ENCODE measurements around the gene ACIN1. TPM values are rescaled to one million over a fixed set of nuclear protein-coding genes. Genes with fewer than 3 reads are reported as not detected.

The ACIN1 gene, protein sequence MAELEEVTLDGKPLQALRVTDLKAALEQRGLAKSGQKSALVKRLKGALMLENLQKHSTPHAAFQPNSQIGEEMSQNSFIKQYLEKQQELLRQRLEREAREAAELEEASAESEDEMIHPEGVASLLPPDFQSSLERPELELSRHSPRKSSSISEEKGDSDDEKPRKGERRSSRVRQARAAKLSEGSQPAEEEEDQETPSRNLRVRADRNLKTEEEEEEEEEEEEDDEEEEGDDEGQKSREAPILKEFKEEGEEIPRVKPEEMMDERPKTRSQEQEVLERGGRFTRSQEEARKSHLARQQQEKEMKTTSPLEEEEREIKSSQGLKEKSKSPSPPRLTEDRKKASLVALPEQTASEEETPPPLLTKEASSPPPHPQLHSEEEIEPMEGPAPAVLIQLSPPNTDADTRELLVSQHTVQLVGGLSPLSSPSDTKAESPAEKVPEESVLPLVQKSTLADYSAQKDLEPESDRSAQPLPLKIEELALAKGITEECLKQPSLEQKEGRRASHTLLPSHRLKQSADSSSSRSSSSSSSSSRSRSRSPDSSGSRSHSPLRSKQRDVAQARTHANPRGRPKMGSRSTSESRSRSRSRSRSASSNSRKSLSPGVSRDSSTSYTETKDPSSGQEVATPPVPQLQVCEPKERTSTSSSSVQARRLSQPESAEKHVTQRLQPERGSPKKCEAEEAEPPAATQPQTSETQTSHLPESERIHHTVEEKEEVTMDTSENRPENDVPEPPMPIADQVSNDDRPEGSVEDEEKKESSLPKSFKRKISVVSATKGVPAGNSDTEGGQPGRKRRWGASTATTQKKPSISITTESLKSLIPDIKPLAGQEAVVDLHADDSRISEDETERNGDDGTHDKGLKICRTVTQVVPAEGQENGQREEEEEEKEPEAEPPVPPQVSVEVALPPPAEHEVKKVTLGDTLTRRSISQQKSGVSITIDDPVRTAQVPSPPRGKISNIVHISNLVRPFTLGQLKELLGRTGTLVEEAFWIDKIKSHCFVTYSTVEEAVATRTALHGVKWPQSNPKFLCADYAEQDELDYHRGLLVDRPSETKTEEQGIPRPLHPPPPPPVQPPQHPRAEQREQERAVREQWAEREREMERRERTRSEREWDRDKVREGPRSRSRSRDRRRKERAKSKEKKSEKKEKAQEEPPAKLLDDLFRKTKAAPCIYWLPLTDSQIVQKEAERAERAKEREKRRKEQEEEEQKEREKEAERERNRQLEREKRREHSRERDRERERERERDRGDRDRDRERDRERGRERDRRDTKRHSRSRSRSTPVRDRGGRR
- 155 TPM for total RNA-seq

DNA sequence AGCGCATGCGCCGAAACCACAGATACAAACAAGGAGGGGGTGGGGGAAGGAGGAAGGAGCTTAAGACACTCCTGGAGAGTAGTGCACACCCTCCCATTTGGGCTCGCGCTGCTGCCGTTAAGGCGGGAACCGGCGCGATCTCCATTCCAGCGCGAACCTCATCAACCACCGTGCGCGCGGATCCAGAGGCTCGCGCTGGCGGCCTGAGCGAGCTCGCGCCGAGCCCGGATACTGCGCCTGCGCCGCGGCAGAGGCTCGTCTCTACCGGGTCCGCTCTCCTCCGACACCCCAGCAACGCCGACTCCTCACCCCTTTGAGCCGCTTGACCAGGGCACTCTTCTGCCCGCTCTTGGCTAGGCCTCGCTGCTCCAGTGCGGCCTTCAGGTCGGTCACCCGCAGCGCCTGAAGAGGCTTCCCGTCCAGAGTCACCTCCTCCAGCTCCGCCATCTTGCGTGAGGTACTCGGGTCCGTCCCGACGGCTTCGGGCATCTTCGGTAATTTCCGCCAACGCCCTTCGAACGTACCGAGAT lies at the start of gene ACIN1:
Gene ACIN1, minus strand, starts transcription at position 471 of the 530 bp plus-strand sequence. Its CDS starts 24 bp downstream, at position 447.

DNA sequence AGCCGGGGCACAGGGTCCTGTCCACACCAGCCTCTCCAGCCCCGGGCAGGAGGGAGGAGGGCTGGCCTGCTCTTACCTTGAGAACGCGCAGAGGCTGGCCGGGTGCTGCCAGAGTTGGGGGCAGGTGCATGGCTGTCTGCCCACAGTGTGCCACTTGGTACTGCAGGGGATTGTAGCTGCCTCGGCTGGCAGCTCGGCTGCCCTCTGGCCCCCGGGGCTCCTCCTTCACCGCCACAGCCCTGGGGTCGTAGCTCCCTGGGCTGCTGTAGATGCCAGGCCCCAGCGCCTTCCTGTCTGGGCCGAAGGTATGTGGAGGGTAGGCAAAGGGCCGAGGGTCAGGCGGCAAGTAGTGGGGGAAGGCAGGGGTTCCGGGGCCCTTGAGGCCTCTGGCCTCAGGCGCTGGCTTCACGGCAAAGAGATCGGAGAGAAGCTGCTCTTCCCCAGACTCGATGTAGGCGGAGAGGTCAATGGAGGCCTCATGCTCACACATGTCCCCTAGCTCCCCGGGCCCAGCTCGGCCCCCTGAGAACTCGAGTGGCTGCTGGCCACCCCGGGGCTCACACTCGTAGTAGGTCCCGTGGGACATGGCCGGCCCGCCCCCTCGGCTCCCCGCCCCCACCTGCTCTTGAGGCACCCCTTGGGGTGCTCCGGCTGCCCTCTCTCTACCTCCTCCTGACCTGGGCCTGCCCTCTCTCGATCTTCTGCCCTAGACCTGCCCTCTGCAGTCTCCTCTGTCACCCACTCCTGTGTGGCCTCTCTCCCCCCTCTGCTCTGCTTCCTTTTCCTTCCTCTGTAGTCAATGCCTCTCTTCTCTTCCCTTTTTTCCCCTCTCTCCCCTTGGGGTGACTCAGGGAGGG lies 23.8 kb upstream of the ACIN1 start, which contains the start of gene CEBPE:
Gene CEBPE, minus strand, starts transcription at position 750 of the 857 bp plus-strand sequence. Its CDS starts 164 bp downstream, at position 586.

DNA sequence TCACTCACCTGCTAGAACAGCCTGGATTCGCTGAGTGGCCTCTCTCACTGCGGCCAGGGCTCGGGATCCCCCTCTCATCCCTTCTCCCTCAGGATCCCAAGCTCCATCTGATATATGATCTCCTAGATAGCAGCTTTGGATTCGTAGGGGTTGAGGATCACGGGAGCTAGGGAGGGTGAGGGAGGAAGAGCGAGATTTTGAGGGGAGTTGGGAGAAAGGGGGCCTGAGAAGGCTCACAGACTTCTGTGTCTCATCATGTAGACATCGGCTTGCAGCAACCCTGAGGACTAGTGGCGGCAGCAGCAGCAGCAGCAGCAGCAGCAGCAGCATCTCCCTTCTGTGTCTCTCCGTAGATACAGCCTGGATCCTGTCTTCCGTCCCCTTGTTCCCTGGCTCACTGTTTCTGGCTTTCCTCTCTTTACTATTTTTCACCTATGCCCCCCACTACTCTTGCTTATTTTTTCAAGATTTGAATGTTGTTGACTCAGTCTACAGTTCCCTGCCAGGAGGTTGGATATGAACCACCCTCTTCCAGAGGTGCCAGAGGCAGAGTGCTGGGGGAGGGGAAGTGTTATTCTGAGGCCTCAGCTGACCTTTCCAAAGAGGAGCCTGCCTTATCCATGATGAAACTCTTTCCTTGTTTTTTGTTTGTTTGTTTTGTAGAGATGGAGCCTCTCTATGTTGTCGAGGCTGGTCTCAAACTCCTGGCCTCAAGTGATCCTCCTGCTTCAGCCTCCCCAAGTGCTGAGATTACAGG lies 9.8 kb upstream of the ACIN1 start, which contains the start of gene CIROP:
Gene CIROP, minus strand, starts transcription at position 399 of the 757 bp plus-strand sequence. Its CDS starts 69 bp downstream, at position 330.

DNA sequence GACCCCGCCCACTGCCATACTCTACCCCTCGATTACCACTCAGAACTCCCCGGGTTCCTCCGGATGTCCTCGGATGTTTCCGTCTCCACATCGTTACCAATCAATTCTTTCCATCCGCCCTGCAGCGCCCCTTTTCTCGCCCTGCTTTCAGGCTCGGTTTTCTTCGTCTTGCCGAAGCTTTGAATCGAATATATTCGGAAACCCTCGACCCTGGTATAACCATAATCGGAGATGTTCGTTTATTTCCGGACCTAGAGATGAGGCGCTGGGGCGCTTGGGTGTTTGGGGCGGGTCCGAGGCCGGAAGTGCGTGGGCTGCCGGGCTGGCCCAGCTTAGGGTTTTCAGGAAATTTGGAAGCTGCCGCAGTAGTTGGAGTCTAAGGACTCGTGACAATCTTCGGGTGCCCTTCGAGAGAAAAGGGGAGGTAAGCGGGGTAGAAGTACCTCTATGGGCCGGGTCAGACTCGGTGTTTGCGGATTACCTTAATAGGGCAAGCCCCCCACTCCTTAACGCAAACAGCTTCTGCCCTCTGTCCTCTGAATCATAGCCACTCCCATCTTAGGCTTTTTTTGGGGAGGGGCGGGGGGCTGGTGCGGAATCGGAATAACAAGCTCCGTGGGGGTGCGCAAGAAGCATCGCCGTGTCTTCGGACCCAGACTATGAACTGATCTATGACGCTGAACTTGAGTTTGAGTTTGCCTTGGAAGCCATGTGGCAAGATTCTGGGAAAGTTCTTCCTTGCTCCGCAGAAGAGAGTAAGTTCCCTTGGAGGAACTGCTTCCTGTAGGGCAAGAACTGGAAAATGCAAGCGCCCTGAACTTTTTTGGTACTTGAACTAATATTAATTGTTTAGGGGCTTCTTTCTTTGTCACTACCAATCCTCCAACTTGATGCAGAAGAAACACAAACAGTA lies 516 bp upstream of the ACIN1 start, which contains the start of gene C14orf119:
Gene C14orf119, plus strand, starts transcription at position 310 of the 913 bp plus-strand sequence. CDS start 2,154 bp downstream, outside the sequence.

DNA sequence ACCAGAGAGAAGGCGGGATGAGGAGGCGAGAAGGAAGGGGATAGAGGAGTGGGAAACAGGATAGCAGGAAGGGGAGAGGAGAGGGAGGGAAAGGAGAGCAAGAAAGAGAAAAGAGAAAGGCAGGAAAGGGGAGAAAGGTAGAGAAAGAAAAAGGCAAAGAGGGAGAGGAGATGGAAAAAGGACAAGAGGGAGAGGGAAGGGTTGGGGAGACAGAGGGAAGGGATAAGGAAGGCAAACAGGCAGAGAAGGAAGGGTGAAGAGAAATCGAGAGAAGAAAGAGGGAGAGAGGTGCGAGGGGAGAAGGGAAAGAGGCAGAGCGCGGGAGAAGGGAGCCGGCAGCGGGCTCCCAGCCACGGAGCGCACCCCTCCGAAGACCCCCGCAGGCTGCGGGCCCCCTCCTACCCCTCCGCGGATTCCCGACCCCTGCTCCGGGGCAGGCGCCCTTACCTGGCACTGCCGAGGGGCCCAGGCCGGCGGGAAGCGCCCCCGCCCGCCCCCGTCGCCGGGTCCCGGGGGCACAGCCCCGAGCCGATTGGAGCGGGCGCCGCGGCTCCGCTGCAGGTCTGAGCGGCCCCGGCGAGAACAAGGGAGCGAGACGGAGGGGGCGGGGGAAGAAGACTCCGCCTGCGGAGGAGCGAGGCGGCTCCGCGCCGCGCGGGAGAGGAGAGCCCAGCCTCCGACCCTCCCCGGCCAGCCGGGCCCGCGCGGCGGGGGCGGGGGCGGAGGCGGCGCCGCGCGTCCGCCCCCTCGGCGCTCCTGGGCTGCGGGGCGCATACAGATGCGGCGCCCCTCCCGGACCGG lies 37.8 kb downstream of the ACIN1 start, which contains the start of gene CDH24:
Gene CDH24, minus strand, starts transcription at position 565 of the 801 bp plus-strand sequence. CDS start 1,787 bp downstream, outside the sequence.

DNA sequence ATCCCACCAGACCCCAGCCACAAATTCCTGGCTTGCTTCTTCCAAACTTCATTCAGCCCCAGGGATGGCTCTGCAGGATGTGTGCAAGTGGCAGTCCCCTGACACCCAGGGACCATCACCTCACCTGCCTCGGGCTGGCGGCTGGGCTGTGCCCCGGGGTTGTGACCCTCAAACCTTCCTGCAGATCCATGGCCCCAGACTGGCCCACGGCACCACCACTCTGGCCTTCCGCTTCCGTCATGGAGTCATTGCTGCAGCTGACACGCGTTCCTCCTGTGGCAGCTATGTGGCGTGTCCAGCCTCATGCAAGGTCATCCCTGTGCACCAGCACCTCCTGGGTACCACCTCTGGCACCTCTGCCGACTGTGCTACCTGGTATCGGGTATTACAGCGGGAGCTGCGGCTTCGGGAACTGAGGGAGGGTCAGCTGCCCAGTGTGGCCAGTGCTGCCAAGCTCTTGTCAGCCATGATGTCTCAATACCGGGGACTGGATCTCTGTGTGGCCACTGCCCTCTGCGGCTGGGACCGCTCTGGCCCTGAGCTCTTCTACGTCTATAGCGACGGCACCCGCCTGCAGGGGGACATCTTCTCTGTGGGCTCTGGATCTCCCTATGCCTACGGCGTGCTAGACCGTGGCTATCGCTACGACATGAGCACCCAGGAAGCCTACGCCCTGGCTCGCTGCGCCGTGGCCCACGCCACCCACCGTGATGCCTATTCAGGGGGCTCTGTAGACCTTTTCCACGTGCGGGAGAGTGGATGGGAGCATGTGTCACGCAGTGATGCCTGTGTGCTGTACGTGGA lies 52.6 kb downstream of the ACIN1 start, which contains the start of gene PSMB11:
Gene PSMB11, plus strand, starts transcription at position 51 of the 804 bp plus-strand sequence. Its CDS starts 14 bp downstream, at position 65.

DNA sequence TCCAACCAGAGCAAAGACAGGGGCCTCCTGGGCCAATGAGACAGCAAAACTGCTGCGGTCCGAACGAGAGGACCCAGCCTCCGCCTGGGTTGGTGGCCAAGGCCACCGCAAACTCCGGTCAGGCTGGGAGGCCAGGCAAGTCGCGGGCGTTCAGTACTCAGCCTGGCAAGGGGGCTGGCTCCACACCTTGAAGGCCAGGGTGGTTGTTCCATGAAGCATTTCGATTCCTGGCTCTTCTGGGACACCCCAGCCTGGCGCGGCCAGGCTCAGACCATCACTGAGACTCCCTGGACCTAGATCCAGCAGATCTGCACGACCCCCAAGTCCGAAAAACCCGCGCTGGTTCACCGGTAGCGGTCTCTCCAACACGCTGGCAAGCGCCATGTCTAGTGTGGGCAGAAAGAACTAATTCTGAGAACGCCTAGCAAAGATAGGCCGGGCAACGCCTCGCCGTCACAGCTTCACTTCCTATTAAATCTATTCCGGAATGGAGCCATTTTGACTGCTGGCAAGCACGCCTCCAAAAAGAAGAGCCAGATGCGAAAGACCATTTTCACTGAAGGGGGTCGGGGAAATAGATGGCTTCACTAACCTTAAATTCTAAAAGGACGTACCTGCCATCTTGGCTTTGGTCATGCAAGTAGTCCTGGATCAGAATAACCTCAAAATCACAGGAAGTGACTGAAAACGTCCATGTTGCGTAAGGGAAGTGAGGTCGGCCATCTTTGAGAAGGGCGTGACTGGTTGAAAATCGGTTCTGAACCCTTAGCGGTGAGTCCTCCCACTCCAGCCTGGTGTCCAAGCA lies 60.2 kb downstream of the ACIN1 start, which contains the start of gene PSMB5:
Gene PSMB5, minus strand, starts transcription at position 403 of the 805 bp plus-strand sequence. Its CDS starts 19 bp downstream, at position 384.

DNA sequence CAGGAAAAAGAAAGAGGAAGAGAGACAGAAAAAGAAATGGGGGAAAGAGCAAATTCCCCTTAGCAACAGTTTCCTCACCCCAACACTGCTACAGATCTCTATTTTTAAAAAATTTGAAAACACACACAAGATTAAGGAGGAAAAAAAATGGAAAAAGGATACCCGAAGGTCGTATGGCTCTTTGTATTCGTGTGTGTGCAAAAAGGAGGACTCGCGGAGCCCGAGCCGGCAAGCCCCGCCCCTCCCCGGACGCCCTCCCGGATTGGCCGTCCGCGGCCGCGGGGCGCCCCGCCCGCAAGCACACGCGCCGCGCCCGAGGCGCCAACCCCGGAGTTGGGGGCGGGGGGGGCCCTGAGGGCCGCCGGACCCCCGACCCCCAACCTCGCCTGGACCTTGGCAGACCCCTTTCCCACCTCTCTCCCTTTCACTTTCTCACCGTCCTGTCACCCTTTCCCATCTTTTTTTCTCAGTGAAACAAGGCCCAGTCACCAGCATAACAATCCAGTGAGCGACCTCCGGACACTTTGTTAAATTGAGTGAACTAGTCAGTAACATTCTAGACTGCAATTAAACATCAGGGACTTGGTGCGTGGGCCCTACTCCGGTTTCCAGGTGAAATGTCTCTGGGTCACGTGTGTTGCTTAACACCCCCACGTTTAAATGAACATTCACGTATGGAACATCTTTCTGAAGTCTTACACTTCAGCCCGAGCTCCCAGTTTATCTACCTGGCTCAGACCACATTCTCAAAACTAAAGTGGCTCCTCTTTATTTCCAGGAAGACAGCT lies 84.8 kb downstream of the ACIN1 start, which contains the start of gene C14orf93:
Gene C14orf93, minus strand, starts transcription at position 205 of the 788 bp plus-strand sequence. CDS start 11,120 bp downstream, outside the sequence.

Other genes with a start within 250 kb of the ACIN1 start
- gene LRP10, start 223.4 kb downstream of the ACIN1 start, total RNA-seq = 35.1 TPM
- 2.0 TPM for gene REM2, start 211.9 kb downstream of the ACIN1 start, total RNA-seq
- gene RBM23, start 176.0 kb downstream of the ACIN1 start, total RNA-seq = 648 TPM
- 56.5 TPM for gene PRMT5, start 165.8 kb downstream of the ACIN1 start, total RNA-seq
- gene HAUS4, start 138.0 kb downstream of the ACIN1 start, total RNA-seq = 41.9 TPM
- gene AJUBA, start 112.6 kb downstream of the ACIN1 start, total RNA-seq = 32.0 TPM
- 14.9 TPM for gene C14orf93, start 85.0 kb downstream of the ACIN1 start, total RNA-seq
- 137 TPM for gene PSMB5, start 60.2 kb downstream of the ACIN1 start, total RNA-seq
- gene PSMB11, start 52.9 kb downstream of the ACIN1 start, total RNA-seq = not detected
- 17.0 TPM for gene CDH24, start 37.6 kb downstream of the ACIN1 start, total RNA-seq
- 15.8 TPM for gene C14orf119, start 369 bp upstream of the ACIN1 start, total RNA-seq
- not detected for gene CIROP, start 9.9 kb upstream of the ACIN1 start, total RNA-seq
- not detected for gene CEBPE, start 24.1 kb upstream of the ACIN1 start, total RNA-seq
- gene SLC7A8, start 88.5 kb upstream of the ACIN1 start, total RNA-seq = 36.9 TPM
- not detected for gene RNF212B, start 142.8 kb upstream of the ACIN1 start, total RNA-seq
- 7.9 TPM for gene HOMEZ, start 191.0 kb upstream of the ACIN1 start, total RNA-seq
- 14.0 TPM for gene PPP1R3E, start 207.7 kb upstream of the ACIN1 start, total RNA-seq
- 29.7 TPM for gene BCL2L2, start 211.7 kb upstream of the ACIN1 start, total RNA-seq
- gene PABPN1, start 226.3 kb upstream of the ACIN1 start, total RNA-seq = 94.1 TPM

Measured in camera-type eye (tissue), 1 donor.